Peyer's patch (tissue), 4 donors: ENCODE measurements around the gene ADGRL3.

Experiments
- CTCF ChIP-seq, 6 experiments: fragments of 450-650 bp in 4 of 6; fragments of 200-600 bp in 2 of 6; sonication (generic) in 1 of 6; IDR thresholded peaks; one replicate each; pipeline ENCODE4 v1.5.1; 2017 to 2019; ENCODE audit warnings: antibody characterized with exemption in 6 of 6, mild to moderate bottlenecking in 3 of 6, moderate library complexity in 1 of 6
- POLR2A ChIP-seq, 2 donors: fragments of 450-650 bp; IDR thresholded peaks; one replicate each; pipeline ENCODE4 v1.5.1; 2017; ENCODE audit warnings: antibody characterized with exemption in 2 of 2, mild to moderate bottlenecking in 2 of 2, moderate library complexity in 2 of 2

DNA sequence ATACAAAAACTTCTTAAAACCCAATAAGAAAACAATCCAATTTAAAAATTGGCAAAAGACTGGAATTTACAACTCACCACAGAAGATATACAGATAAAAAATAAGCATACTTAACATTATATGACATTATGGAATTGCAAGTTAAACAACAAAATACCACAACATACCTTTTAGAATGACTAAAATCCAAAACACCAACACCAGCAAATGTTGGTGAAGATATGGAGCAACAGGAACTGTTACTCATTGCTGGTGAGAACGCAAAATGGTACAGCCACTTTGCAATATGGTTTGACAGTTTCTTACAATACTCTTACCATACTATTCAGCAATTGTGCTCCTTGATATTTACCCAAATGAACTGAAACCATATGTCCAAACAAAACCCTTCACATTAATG lies 112.4 kb downstream of the ADGRL3 start:
- TF ChIP-seq POLR2A (IDR thresholded peaks at IDR 0.05), result no peak
- TF ChIP-seq CTCF (IDR thresholded peaks at IDR 0.05), result no peak
